ENCODE results near the gene IL3.

- TF ChIP-seq POLR2AphosphoS5 (IDR thresholded peaks at IDR 0.05; ENCODE audit: low read depth, low read length) (no peak), POLR2A (IDR thresholded peaks at IDR 0.05; ENCODE audit: low read depth, low read length) (no peak), TAF1 (IDR thresholded peaks at IDR 0.05; ENCODE audit: low read depth, low read length) (no peak)
Measured at GRCh38 chr5:132069561-132069960, 9.1 kb downstream of the IL3 start.

All from GM12891 (cell line).